Mesendoderm (in vitro differentiated cells): ENCODE measurements around the gene SUN3.

Experiments
- DNase-seq: peaks from one replicate; pipeline ENCODE4 v3.0.0; 2013
- H2AK5ac ChIP-seq: 2 replicates; pipeline ENCODE4 v1.6.1; 2013; ENCODE audit warnings: low read length, inconsistent platforms
- H2BK120ac ChIP-seq: 2 replicates; pipeline ENCODE4 v1.6.1; 2013; ENCODE audit warnings: low read depth, mild to moderate bottlenecking, low read length, moderate library complexity, mixed read lengths
- H2BK15ac ChIP-seq: replicated peaks from 2 replicates; pipeline ENCODE4 v1.6.1; 2013; ENCODE audit warnings: low read depth, mild to moderate bottlenecking, moderate library complexity
- H2BK5ac ChIP-seq: 2 replicates; pipeline ENCODE4 v1.6.1; 2013; ENCODE audit warnings: low read length, inconsistent platforms
- H3K18ac ChIP-seq: 2 replicates; pipeline ENCODE4 v1.6.1; 2013; ENCODE audit warnings: mild to moderate bottlenecking, low read length, mixed read lengths
- H3K23ac ChIP-seq: one replicate; pipeline ENCODE4 v1.6.1; 2013; ENCODE audit warnings: low read length
- H3K27ac ChIP-seq: 2 replicates; pipeline ENCODE4 v1.5.1; 2013; ENCODE audit warnings: low read depth, mild to moderate bottlenecking, inconsistent platforms, low read length, moderate library complexity
- H3K27me3 ChIP-seq: 2 replicates; pipeline ENCODE4 v1.6.1; 2013; ENCODE audit warnings: low read length, control low read depth, mild to moderate bottlenecking, inconsistent platforms; ENCODE audit not compliant: insufficient read depth, poor library complexity
- H3K36me3 ChIP-seq: 2 replicates; pipeline ENCODE4 v1.6.1; 2013; ENCODE audit warnings: low read length, inconsistent platforms; ENCODE audit not compliant: control insufficient read depth, insufficient read depth
- H3K4ac ChIP-seq: one replicate; pipeline ENCODE4 v1.6.1; 2013; ENCODE audit warnings: low read depth, mild to moderate bottlenecking, low read length, moderate library complexity
- H3K4me1 ChIP-seq: 2 replicates; pipeline ENCODE4 v1.6.1; 2013; ENCODE audit warnings: low read depth, low read length, inconsistent platforms; ENCODE audit not compliant: control insufficient read depth
- H3K4me2 ChIP-seq: 2 replicates; pipeline ENCODE4 v1.6.1; 2013; ENCODE audit warnings: low read length
- H3K4me3 ChIP-seq: 2 replicates; pipeline ENCODE4 v1.5.1; 2013; ENCODE audit warnings: mild to moderate bottlenecking, low read length
- H3K56ac ChIP-seq: one replicate; pipeline ENCODE4 v1.6.1; 2013; ENCODE audit warnings: low read length
- H3K79me1 ChIP-seq: 2 replicates; pipeline ENCODE4 v1.6.1; 2013; ENCODE audit warnings: low read length, inconsistent platforms
- H3K79me2 ChIP-seq: 2 replicates; pipeline ENCODE4 v1.6.1; 2013; ENCODE audit warnings: mild to moderate bottlenecking, low read length; ENCODE audit not compliant: control insufficient read depth, insufficient read depth
- H3K9ac ChIP-seq: 2 replicates; pipeline ENCODE4 v1.6.1; 2013; ENCODE audit warnings: low read length, inconsistent platforms
- H4K5ac ChIP-seq: one replicate; pipeline ENCODE4 v1.6.1; 2013; ENCODE audit warnings: low read length
- H4K8ac ChIP-seq: one replicate; pipeline ENCODE4 v1.6.1; 2013; ENCODE audit warnings: low read depth, mild to moderate bottlenecking, control low read depth, low read length, moderate library complexity
- WGBS: extraction: QIAGEN DNeasy Blood & Tissue Kit; methylation state at CpG from one replicate; pipeline ENCODE4 v1.1.7; 2013; ENCODE audit warnings: low lambda C conversion rate, missing lambda C conversion rate; ENCODE audit not compliant: insufficient coverage; ENCODE audit errors: extremely low coverage; 5-methylcytosine and 5-hydroxymethylcytosine counted together

SUN3 gene

GRCh38 chr7:47938574-47939165 is 90.2 kb downstream of the SUN3 start:
- Histone ChIP-seq H3K79me1 (no peaks in the 10 kb centered on the region), H2BK120ac (no peak overlapping the region), H3K36me3 (no peaks in the 10 kb centered on the region), H3K4me2 (no peak overlapping the region), H4K5ac (no peak overlapping the region), H2BK15ac (no peak overlapping the region), H4K8ac (no peak overlapping the region), H3K4me3 (no peak overlapping the region), H3K56ac (no peak overlapping the region), H2AK5ac (no peak overlapping the region), H3K27ac (no peak overlapping the region), H2BK5ac (no peak overlapping the region), H3K9ac (no peak overlapping the region), H3K4me1 (no peaks in the 10 kb centered on the region), H3K27me3 (no peaks in the 10 kb centered on the region), H3K79me2 (no peaks in the 10 kb centered on the region), H3K18ac (no peak overlapping the region), H3K4ac (no peak overlapping the region), H3K23ac (no peak overlapping the region)
- DNase-seq = peak; percentile 44
- WGBS = no CpG with 5 or more reads among the region's 6 CpGs

DNA sequence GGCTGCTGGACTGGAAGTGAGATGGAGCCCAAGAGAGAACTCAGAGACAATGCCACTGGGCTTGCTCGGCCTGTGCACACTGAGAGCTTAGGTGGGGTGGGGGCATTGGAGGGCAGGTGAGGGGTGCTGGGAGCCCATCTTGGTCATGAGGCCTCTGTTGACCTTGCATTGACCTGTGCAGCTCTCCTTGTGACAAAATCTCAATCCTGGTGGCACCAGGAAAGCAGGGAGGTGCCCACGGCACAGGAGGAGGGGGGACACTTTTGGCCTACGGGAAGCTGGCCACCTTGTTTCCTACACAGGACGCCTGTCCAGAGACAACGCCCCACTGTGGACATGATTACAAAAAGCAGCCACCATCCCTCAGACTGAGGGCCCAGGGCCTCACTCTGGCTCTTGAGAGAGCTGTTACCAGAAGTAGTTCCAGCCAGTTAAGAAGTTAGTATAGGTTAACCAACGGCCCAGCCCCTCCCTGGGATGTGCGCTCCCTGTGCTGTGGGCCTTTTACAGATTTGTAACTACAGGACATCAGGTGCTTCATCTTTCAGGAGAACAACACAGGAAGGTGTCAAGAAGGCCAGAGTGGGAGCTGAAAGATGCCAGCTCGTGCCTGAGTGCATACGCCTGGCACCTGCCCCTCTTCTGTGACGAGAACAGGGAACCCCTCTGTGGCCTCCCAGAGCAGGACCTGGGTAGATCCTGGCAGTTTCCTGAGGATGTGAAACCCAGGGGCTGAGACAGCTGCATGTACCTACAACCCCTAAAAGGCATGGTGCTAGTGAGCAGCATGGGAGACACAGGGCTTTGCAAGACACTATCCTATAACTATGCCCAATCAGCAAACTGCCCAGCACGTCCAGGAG is 91.0 kb downstream of the SUN3 start:
- Histone ChIP-seq H3K56ac (no peak overlapping the region), H3K4me1 (no peaks in the 10 kb centered on the region), H3K9ac (no peak overlapping the region), H3K4me2 (no peak overlapping the region), H3K79me2 (no peaks in the 10 kb centered on the region), H4K5ac (no peak overlapping the region), H3K27me3 (no peaks in the 10 kb centered on the region), H3K36me3 (no peaks in the 10 kb centered on the region), H4K8ac (no peak overlapping the region), H3K4ac (no peak overlapping the region), H2AK5ac (no peak overlapping the region), H3K18ac (no peak overlapping the region), H2BK15ac (no peak overlapping the region), H3K79me1 (no peaks in the 10 kb centered on the region), H2BK120ac (no peak overlapping the region), H3K4me3 (no peak overlapping the region), H2BK5ac (no peak overlapping the region), H3K27ac (no peak overlapping the region), H3K23ac (no peak overlapping the region)
- WGBS = no CpG with 5 or more reads among the region's 11 CpGs
- no peak for DNase-seq
